ENCODE data around the gene RUNX1. TPM values are rescaled to one million over a fixed set of nuclear protein-coding genes. Genes with fewer than 3 reads are reported as not detected.

RUNX1 gene
- total and polyA plus RNA-seq, 10 of the 15 experiments (the other 5 are each of a cell fraction or from before 2014, with no cell fraction given): 0.90 to 15.2 (median 4.1) TPM

DNA sequence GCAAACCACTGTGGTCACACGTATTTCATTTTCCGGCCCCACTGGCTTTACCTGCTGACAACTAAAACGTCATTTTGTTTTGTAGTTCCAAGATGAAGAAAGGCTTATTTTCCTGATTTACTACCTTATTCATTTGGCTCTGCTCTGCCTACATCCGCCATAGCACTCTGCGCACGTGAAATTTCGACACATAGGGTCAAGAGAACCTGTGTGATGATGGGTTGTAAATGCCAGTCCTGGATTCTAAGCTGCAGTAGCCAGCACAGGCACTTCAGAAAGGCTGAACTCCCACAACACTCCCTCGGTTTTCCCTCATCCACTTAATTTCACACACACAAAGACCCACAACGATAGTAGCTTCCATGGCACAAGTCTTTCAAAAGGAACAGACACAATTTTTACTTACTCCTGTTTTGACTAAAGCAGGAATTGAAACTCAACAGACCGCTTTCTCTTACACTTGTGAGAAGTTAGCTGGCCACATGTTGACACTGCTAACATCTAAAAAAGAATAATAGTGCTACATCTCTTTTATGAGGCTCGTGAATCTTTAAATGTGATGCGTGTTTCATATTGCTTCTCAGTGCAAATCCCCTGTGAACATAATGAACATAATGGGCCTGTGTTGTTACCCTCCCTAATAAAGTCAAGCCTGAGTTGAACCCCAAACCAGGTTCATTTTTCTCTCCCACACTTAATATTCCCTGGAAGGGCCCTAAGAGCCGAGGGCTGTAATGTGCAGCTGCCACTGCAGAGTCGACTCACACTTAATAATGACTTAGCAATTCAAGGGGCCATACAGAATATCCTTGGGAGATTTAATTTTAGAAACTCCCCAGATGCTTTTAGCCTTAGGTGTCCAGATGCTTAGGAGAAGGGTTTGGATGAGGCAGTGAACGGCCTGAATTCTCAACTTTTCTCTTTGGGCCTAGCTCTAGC is 1.5 kb upstream of the RUNX1 start (continued):
- peak; percentile 43 to 72; a peak in 2 of 4 replicates for TF ChIP-seq BHLHE40 (IDR thresholded peaks at IDR 0.05; ENCODE audit: borderline replicate concordance in 1 of 2, low read depth in 2 of 2, low read length in 1 of 2)
- no peak for TF ChIP-seq CHD2 (IDR thresholded peaks at IDR 0.05; ENCODE audit: borderline replicate concordance, low read depth, low read length)
- TF ChIP-seq ETV6 (conservative IDR thresholded peaks at IDR 0.05 in 1 of 2, IDR thresholded peaks at IDR 0.05 in 1 of 2; ENCODE audit: borderline replicate concordance in 1 of 2, low read depth in 1 of 2): peak in 1 of 2 experiments; percentile 91; a peak in 2 of 4 replicates
- TF ChIP-seq BRCA1 (IDR thresholded peaks at IDR 0.05; ENCODE audit: low read depth, low read length): no peak
- no peak for TF ChIP-seq NFYA (IDR thresholded peaks at IDR 0.05; ENCODE audit: borderline replicate concordance, low read depth, low read length)
- TF ChIP-seq ESRRA (IDR thresholded peaks at IDR 0.05; ENCODE audit: low read length): no peak
- no peak for TF ChIP-seq SMAD1 (IDR thresholded peaks at IDR 0.05; ENCODE audit: low read depth, partially characterized antibody)
- TF ChIP-seq RAD21 (IDR thresholded peaks at IDR 0.05; ENCODE audit: insufficient read depth, low read depth, low read length): 0 out of 2 replicates have a peak, but pooled peaks have one; percentile 3
- peak; percentile 77; the same call in 1 of the 2 replicates for TF ChIP-seq CBFB (IDR thresholded peaks at IDR 0.05; ENCODE audit: low read depth)
- no peak for TF ChIP-seq POLR2A (IDR thresholded peaks at IDR 0.05; ENCODE audit: low read depth, low read length)
- no peak for TF ChIP-seq CUX1 (IDR thresholded peaks at IDR 0.05; ENCODE audit: insufficient replicate concordance, low read depth, low read length)
- 0 out of 2 replicates have a peak, but pooled peaks have one; percentile 12 for TF ChIP-seq NR2F1 (conservative IDR thresholded peaks at IDR 0.05)
- no peak for TF ChIP-seq MXI1 (IDR thresholded peaks at IDR 0.05; ENCODE audit: low read depth, low read length)
- TF ChIP-seq JUND (IDR thresholded peaks at IDR 0.05; ENCODE audit: low read depth, low read length): no peak
- peak; percentile 75 for TF ChIP-seq DPF2 (IDR thresholded peaks at IDR 0.05)
- TF ChIP-seq MEF2A (IDR thresholded peaks at IDR 0.05; ENCODE audit: insufficient read depth, low read depth, low read length): peak; percentile 54; the same call in 1 of the 2 replicates
- TF ChIP-seq IKZF1 (conservative IDR thresholded peaks at IDR 0.05): peak; percentile 36; the same call in 1 of the 2 replicates
- TF ChIP-seq EED (IDR thresholded peaks at IDR 0.05; ENCODE audit: low read depth): peak; percentile 94
- no peak for TF ChIP-seq MAX (IDR thresholded peaks at IDR 0.05; ENCODE audit: low read depth, low read length)
- TF ChIP-seq NRF1 (conservative IDR thresholded peaks at IDR 0.05; ENCODE audit: low read depth, low read length): no peak
- TF ChIP-seq IRF4 (IDR thresholded peaks at IDR 0.05; ENCODE audit: low read depth, low read length): peak; percentile 98
- TF ChIP-seq, protein P1, sequence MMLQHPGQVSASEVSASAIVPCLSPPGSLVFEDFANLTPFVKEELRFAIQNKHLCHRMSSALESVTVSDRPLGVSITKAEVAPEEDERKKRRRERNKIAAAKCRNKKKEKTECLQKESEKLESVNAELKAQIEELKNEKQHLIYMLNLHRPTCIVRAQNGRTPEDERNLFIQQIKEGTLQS (IDR thresholded peaks at IDR 0.05; ENCODE audit: borderline replicate concordance, extremely low read depth, low read depth, low read length): 0 out of 2 replicates have a peak, but pooled peaks have one; percentile 3
- TF ChIP-seq, protein P2, sequence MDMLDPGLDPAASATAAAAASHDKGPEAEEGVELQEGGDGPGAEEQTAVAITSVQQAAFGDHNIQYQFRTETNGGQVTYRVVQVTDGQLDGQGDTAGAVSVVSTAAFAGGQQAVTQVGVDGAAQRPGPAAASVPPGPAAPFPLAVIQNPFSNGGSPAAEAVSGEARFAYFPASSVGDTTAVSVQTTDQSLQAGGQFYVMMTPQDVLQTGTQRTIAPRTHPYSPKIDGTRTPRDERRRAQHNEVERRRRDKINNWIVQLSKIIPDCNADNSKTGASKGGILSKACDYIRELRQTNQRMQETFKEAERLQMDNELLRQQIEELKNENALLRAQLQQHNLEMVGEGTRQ (IDR thresholded peaks at IDR 0.05; ENCODE audit: borderline replicate concordance, low read depth, low read length): no peak

Measured in GM12878 (cell line).